Measurements from ENCODE around the gene CCDC183.

DNA sequence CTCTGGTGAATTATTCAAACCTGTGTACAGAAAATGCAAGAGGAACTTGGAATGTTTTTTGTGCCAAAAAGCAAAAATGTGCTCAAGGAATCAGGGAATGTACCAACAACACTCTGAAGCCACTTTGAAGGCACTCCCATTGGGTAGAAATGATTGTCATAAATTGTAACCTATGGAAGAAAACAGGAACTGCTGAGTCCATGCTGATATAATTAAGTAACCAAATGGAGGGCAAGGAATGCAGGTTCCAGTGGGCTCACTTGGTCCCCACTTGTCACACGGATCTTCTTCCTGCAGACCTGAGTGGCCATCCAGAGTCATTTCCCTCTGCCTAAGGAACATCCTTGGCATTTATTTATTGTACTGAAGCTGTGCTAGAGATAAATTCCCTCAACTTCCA lies 44.9 kb upstream of the CCDC183 start:
- TF ChIP-seq CTCF (conservative IDR thresholded peaks at IDR 0.05; ENCODE audit: low read depth, low read length) (no peak), FOS (IDR thresholded peaks at IDR 0.05; ENCODE audit: low read depth, low read length) (no peak), USF2 (IDR thresholded peaks at IDR 0.05; ENCODE audit: low read depth, low read length) (no peak), POLR2A (IDR thresholded peaks at IDR 0.05; ENCODE audit: low read depth, low read length) (no peak), SMC3 (IDR thresholded peaks at IDR 0.05; ENCODE audit: low read depth, low read length) (no peak)
